NCI-H2081 treated with DMSO at 0.1 percent for 48 hours (cell line): ENCODE measurements around the gene ARAP3.

Source experiments
- DNase-seq: peaks from one replicate; lab custom pipeline; 2025; lab: John Stamatoyannopoulos, UW

Gene ARAP3

GRCh38 chr5:141641634-141642267 lies 40.3 kb downstream of the ARAP3 start:
- DNase-seq, result no peak

GRCh38 chr5:141640698-141641097 lies 41.3 kb downstream of the ARAP3 start:
- no peak for DNase-seq

- DNase-seq, result no peak
Measured at GRCh38 chr5:141640051-141640415, 42.0 kb downstream of the ARAP3 start.

DNA sequence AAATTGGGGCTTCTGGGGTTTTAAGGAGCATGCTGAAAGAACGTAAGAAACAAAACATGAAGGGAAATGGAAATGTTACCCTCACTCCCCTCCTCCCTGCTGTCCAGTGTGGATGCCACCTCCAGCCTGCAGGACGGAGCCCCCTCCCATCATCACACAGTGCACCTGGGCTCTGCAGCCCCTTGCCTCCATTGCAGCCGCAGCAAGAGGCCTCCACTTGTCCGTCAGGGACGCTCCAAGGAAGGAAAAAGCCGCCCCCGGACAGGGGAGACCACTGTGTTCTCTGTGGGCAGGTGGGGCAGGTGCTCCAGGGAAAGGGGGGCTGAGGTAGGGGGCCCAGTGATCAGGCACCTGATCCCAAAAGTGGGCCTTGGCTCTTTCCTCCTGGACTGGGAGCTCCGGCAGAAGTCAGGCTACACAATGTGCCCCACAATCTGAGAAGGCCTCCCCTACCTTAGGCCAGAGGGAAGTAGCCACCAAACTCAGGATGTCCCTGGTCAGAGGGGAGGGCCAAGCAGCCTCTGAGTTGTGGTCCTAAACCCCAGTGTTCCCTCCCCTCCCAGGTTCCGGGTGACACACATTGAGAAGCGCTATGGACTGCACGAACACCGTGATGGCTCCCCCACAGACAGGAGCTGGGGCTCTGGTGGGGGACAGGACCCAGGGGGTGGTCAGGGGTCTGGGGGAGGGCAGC lies 42.5 kb downstream of the ARAP3 start:
- DNase-seq, result no peak

DNA sequence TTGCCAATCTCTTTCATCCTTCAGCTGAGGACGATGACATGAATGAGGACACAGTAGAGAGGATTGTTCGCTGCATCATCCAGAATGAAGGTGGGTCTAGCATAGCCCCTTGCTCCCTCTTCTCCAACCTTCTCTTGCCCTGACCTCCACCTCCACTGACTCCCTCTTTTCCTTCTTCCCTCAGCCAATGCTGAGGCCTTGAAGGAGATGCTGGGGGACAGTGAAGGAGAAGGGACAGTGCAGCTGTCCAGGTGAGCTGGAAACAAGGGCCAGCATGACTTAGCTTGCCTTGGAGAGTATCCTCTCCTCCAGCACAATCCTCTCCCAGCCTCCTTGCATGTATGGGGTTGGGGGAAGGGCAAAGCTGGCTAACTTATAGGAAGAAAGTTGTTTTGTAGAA lies 43.3 kb downstream of the ARAP3 start:
- no peak for DNase-seq

DNA sequence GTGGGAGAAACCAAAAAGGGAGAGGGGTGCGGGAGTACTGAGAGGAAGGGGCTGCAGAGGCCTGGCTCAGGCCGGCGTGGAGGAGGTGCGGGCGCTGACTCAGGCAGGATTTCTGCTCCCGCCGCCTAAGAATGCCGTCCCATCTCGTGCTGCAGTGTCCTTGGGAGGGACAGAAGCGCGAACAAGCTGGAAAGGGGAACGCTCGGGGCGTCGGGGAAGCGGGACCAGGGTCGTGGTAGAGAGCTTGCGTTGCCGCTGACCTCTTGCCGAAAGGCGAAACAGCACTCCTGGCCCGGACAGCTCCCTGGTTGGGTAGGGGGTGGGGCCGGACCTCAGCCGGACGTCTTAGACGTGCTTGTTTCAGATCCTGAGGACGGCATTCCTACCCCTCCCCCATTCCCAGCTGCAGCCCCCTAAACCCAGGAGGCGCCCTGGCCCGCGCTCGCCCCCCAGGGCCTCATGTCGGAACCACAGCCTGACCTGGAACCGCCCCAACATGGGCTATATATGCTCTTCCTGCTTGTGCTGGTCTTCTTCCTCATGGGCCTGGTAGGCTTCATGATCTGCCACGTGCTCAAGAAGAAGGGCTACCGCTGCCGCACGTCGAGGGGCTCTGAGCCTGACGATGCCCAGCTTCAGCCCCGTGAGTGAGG lies 44.1 kb downstream of the ARAP3 start:
- DNase-seq, result no peak

DNA sequence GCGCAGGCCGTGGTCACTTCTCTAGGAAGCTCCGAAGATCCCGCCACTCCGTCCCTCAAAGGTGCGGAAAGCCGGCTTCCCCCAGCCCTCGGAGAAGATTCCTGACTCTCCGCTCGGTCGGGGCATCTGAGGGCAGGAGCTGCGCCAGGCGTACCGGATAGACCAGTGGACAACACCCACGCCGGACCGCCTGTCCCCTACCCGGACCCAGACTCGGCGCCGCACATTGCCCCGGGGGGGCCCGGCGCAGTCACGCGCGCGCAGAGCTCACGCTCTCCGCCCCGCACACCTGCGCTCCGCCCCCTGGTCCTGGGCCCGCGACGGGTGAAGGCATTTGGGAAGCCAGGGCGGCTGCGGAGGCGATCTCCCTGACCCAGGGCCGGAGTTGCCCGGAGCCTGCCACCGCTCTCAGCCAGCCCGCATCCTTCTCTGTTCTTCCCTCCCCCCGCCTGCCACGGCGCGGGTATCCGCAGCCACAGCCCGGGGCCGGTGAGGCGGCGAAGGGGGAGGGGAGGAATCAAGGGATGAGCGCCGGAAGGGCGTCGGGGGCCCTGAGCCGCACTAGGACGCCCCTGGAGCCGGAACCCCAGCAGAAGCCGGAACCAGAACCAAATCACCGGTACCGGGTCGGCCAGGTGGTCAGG lies 44.8 kb downstream of the ARAP3 start:
- no peak for DNase-seq

GRCh38 chr5:141636413-141637122 lies 45.5 kb downstream of the ARAP3 start, which contains the start of the genes HDAC3 and RELL2:
HDAC3 (minus strand) TSS chr5:141636849; CDS start chr5:141636790, 59 bp downstream.
RELL2 (plus strand) TSS chr5:141636997; CDS start chr5:141638226, 1,229 bp downstream.
- DNase-seq, result no peak

DNA sequence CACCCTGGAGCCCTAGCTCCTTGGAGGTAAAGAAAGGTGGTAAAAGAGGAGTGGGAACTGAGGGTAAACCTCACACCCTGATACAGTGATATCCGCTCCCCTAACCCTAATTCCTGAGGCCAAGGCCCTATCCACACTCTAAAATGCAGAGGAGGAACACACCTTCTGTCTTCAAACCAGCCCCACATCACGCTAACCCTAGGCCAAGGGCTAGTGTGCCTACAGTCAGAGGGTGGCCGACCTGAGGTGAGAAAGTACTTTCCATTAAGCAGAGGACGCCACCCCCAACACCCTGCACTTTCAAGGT lies 46.0 kb downstream of the ARAP3 start:
- DNase-seq, result no peak

DNA sequence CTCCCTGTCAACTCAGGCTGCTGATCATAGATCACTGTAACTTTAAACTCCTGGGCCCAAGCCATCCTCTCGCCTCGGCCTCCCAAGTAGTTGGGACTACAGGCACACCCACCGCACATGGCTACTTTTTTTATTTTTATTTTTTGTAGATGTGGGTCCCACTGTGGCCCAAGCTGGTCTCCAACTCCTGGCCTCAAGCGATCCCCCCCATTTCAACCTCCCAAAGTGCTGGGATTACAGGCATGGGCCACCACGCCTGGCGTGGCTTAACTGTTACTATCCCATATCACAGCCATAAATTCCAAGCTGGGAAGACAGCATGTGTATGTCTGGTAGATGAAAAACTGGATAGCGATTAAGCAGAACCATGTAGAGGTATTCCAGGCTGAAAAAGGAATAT lies 46.4 kb downstream of the ARAP3 start:
- no peak for DNase-seq

GRCh38 chr5:141634720-141635119 lies 47.3 kb downstream of the ARAP3 start:
- no peak for DNase-seq

GRCh38 chr5:141633871-141634561 lies 48.0 kb downstream of the ARAP3 start:
- no peak for DNase-seq

DNA sequence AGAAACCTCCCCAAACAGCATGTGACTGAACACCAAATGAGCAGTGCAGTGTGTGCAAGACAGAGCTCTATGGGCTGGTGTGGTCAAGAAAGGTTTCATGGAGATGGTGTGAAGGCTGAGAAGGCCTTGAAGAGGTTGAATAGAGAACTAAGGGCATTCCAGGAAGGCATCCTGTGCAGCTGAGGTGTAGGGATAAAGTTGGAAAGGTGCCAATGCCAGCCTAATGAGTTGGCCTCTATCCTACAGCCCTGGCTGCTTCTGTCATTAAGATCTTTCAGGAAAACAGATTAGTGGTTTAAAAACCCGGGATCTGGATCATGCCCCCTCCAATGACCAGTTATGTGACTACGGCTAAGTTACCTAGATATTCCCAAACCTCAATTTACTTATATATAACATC lies 49.4 kb downstream of the ARAP3 start:
- DNase-seq, result no peak

- no peak for DNase-seq
Measured at GRCh38 chr5:141630570-141631140, 51.4 kb downstream of the ARAP3 start.

GRCh38 chr5:141628175-141628788 lies 53.7 kb downstream of the ARAP3 start:
- DNase-seq, result no peak

GRCh38 chr5:141623611-141624010 lies 58.4 kb downstream of the ARAP3 start:
- DNase-seq, result no peak

- no peak for DNase-seq
Measured at GRCh38 chr5:141623186-141623585, 58.8 kb downstream of the ARAP3 start.

- DNase-seq, result peak; percentile 61
Measured at GRCh38 chr5:141618804-141619554, 63.1 kb downstream of the ARAP3 start, which contains the start of gene DIAPH1. DIAPH1 (minus strand) TSS chr5:141619000; CDS start chr5:141618914, 86 bp downstream.

DNA sequence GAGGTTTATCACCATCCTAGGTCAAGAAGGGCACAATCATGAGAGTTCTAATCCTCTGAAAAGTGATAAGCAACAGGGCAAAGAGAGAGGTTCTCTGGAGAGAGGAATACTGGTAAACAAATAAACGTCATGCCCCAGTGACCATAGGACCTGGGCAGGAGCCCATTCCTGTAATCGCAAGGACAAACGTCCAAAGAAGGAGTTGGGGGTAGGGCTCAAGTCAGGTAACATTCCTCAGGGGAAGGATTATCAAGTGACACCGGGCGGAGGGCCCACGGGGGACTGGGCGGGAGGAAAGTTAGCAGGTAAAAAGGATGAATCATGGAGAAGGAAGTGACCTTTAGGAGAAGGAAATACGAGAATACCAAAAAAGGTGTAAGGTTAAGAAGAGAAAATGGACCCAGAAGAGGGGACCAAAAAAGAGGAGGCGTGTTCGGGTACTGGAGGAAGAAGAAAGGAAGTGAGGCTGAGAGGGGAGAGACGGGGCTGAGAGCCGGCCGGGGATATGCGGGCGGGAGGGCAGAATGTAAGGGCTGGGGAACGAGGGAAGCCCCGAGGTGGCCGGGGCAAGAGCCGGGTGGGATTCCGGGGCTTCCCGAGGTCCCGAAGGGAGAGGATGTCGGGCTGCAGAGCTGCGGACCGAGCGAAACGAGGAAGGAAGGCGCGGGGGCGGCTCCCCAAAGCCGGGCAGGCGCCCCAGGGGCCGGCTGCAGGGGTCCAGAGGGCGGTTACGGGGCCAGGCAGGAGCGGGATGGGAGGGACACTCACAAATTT lies 63.8 kb downstream of the ARAP3 start:
- DNase-seq, result no peak
